BLaER1 treated with 17β-estradiol and CSF1 and Interleukin-3, amounts not matched to agents 10 nM and 100 nM (cell line): Measurements from ENCODE around the gene FXR2.

Experiments used
- H3K27ac ChIP-seq, 11 experiments: shearing (Covaris generic); formaldehyde crosslinking; 2 replicates each; pipeline ENCODE4 v1.8.1; 2022
- H3K27me3 ChIP-seq, 11 experiments: shearing (Covaris generic); formaldehyde crosslinking; 2 replicates each; pipeline ENCODE4 v1.8.1; 2022
- H3K36me3 ChIP-seq, 11 experiments: shearing (Covaris generic); formaldehyde crosslinking; 2 replicates each; pipeline ENCODE4 v1.8.1; 2022
- H3K4me1 ChIP-seq, 10 experiments: shearing (Covaris generic); formaldehyde crosslinking; 2 replicates each; pipeline ENCODE4 v1.8.1; 2022
- H3K4me2 ChIP-seq, 11 experiments: shearing (Covaris generic); formaldehyde crosslinking; 2 replicates each; pipeline ENCODE4 v1.8.1; 2022
- H3K4me3 ChIP-seq, 10 experiments: shearing (Covaris generic); formaldehyde crosslinking; 2 replicates each; pipeline ENCODE4 v1.8.1; 2022
- H3K9ac ChIP-seq, 11 experiments: shearing (Covaris generic); formaldehyde crosslinking; 2 replicates each; pipeline ENCODE4 v1.8.1; 2022
- H3K9me3 ChIP-seq, 11 experiments: shearing (Covaris generic); formaldehyde crosslinking; replicated peaks in 1 of 11; 2 replicates each; pipeline ENCODE4 v1.8.1; 2022
- H4K20me1 ChIP-seq, 11 experiments: shearing (Covaris generic); formaldehyde crosslinking; 2 replicates each; pipeline ENCODE4 v1.8.1; 2022
- Cebpa-rat ChIP-seq, 11 experiments: shearing (Covaris generic); IDR thresholded peaks; 2 replicates each; pipeline ENCODE4 v1.8.1; 2022

FXR2 gene

DNA sequence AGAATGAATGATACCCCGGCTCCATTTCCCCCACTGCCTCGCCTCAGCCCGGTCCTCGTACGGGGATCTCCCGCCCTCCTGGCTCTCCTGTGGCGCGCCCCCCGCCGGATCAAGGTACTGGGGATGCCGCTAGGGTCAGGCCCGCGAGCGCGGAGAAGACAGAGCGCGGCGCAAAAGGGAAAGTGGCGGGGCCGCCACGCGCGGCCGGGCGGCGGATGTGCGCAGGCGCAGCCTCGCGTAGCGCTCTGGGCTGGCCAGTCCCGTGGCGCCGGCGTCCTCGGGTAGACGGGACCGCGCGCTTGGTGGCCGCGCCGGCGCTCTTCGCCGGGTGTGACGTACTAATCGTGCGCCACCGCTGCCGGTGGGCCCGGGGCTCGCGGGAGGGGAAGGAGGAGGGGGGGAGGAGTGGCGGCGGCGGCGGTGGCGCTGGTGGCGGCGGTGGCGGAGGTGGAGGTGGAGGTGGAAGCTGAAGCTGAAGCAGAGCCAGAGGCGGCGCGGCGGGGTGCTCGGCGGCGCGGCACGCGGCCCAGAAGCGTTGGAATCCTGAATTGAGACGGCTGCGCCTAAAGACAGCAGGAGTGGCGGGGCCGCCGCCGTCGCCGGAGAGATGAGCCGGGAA lies 53.0 kb downstream of the FXR2 start, which contains the start of gene SENP3:
SENP3 (plus strand) TSS at position 331 of the 619 bp plus-strand sequence. CDS start 1,158 bp downstream, outside the sequence.
- peak within 1 kb of the TSS; percentile 81 to 98 (median 88) for H3K4me3 ChIP-seq
- no peaks in the 10 kb centered on the region for H3K9me3 ChIP-seq
- peaks cover 45 to 64% (median 55%) of the 10 kb centered on the region in 10 experiments for H3K4me1 ChIP-seq
- H3K27ac ChIP-seq, result peak within 1 kb of the TSS; percentile 83 to 99 (median 97)
- H3K36me3 ChIP-seq, result peaks cover 35 to 66% (median 45%) of the 10 kb centered on the region in 11 experiments
- no peaks in the 10 kb centered on the region for H3K27me3 ChIP-seq
- peak within 1 kb of the TSS; percentile 91 to 100 (median 97) for H3K4me2 ChIP-seq
- H4K20me1 ChIP-seq, result peaks cover 4 to 47% (median 13%) of the 10 kb centered on the region in 11 experiments; a peak in 17 of 22 replicates
- peak within 1 kb of the TSS; percentile 88 to 98 (median 94) for H3K9ac ChIP-seq
- no peak for TF ChIP-seq Cebpa-rat (IDR thresholded peaks at IDR 0.05)

- Histone ChIP-seq H3K9me3 (no peaks in the 10 kb centered on the region), H3K27me3 (no peaks in the 10 kb centered on the region), H3K9ac (peak overlapping the region; percentile 88 to 98 (median 94)), H3K4me1 (peaks cover 51 to 70% (median 61%) of the 10 kb centered on the region in 10 experiments), H3K4me3 (peak overlapping the region; percentile 81 to 98 (median 88)), H4K20me1 (peaks cover 4 to 41% (median 13%) of the 10 kb centered on the region in 11 experiments; a peak in 17 of 22 replicates), H3K36me3 (peaks cover 29 to 60% (median 39%) of the 10 kb centered on the region in 11 experiments), H3K27ac (peak overlapping the region; percentile 76 to 99 (median 97); a peak in 21 of 22 replicates), H3K4me2 (peak overlapping the region; percentile 90 to 100 (median 96))
- TF ChIP-seq Cebpa-rat (IDR thresholded peaks at IDR 0.05), result no peak
Observed at GRCh38 chr17:7561028-7561575, 53.6 kb downstream of the FXR2 start.

GRCh38 chr17:7560172-7561027 lies 54.3 kb downstream of the FXR2 start:
- H3K4me1 ChIP-seq, result peaks cover 53 to 77% (median 66%) of the 10 kb centered on the region in 10 experiments

DNA sequence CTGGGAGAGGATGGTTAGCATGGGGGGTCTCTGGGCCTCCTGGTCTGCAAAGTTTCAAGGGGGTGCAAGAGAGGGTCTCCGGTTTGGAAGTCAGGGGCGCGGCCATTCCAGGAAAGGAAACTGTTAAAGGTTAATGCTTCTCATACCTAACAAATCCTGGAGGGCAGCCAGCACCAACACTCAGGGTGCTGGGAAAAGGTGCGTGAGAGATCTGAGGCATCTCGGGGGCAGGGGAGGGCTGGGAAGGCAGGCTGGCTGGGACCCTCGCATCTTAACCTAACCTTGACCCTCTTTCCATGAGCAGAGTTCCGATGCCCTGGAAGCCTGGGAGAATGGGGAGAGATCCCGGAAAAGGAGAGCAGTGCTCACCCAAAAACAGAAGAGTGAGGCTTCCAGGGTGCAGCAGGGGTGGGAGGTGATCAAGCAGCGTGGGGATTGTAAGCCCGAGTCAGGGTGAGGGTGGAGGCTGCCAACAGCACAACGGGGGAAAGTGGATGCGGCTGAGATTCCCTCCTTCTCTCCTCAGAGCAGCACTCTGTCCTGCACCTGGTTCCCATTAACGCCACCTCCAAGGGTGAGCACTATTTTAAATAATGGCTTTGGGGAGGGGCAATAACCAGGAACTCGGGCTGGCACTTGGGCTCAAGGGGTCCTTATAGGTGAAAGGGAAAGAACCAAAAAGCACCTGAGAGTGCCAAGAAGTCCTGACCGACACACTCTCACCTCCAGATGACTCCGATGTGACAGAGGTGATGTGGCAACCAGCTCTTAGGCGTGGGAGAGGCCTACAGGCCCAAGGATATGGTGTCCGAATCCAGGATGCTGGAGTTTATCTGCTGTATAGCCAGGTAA lies 55.2 kb downstream of the FXR2 start:
- Histone ChIP-seq H3K4me2 (peak overlapping the region; percentile 90 to 100 (median 96)), H3K27ac (peak overlapping the region; percentile 85 to 99 (median 97)), H3K4me3 (peak overlapping the region; percentile 52 to 98 (median 86)), H3K9ac (peak overlapping the region; percentile 88 to 98 (median 94)), H3K4me1 (peaks cover 53 to 85% (median 69%) of the 10 kb centered on the region in 10 experiments), H4K20me1 (peaks cover 3 to 26% (median 8%) of the 10 kb centered on the region in 11 experiments; a peak in 16 of 22 replicates), H3K36me3 (peaks cover 14 to 44% (median 23%) of the 10 kb centered on the region in 11 experiments), H3K9me3 (no peaks in the 10 kb centered on the region), H3K27me3 (no peaks in the 10 kb centered on the region)
- TF ChIP-seq Cebpa-rat (IDR thresholded peaks at IDR 0.05), result no peak

More at GRCh38 chr17:7560172-7561027, 54.3 kb downstream of the FXR2 start:
- Histone ChIP-seq H3K9ac (peak overlapping the region; percentile 88 to 98 (median 94)), H3K36me3 (peaks cover 22 to 53% (median 32%) of the 10 kb centered on the region in 11 experiments), H3K4me2 (peak overlapping the region; percentile 90 to 100 (median 96)), H3K27me3 (no peaks in the 10 kb centered on the region), H3K9me3 (no peaks in the 10 kb centered on the region), H3K4me3 (peak overlapping the region; percentile 81 to 98 (median 88)), H4K20me1 (peaks cover 4 to 34% (median 13%) of the 10 kb centered on the region in 11 experiments; a peak in 17 of 22 replicates), H3K27ac (peak overlapping the region; percentile 85 to 99 (median 97); a peak in 21 of 22 replicates)
- TF ChIP-seq Cebpa-rat (IDR thresholded peaks at IDR 0.05), result no peak

- peak in 10 of 11 experiments; percentile 28 to 86 (median 82); a peak in 17 of 22 replicates for TF ChIP-seq Cebpa-rat (IDR thresholded peaks at IDR 0.05)
- H3K27ac ChIP-seq, result peak within 1 kb of the TSS; percentile 85 to 99 (median 97)
- peaks cover 0 to 18% (median 5%) of the 10 kb centered on the region in 11 experiments; a peak in 10 of 22 replicates for H4K20me1 ChIP-seq
- peak within 1 kb of the TSS; percentile 90 to 100 (median 96) for H3K4me2 ChIP-seq
- no peaks in the 10 kb centered on the region for H3K9me3 ChIP-seq
- no peaks in the 10 kb centered on the region for H3K27me3 ChIP-seq
- H3K4me1 ChIP-seq, result peaks cover 58 to 85% (median 68%) of the 10 kb centered on the region in 10 experiments
- H3K36me3 ChIP-seq, result peaks cover 5 to 36% (median 15%) of the 10 kb centered on the region in 11 experiments; a peak in 20 of 22 replicates
- H3K9ac ChIP-seq, result peak within 1 kb of the TSS; percentile 88 to 98 (median 94)
- H3K4me3 ChIP-seq, result peak within 1 kb of the TSS; percentile 52 to 98 (median 86)
Observed at GRCh38 chr17:7558544-7559319, 56.0 kb downstream of the FXR2 start, which contains the start of gene TNFSF13. TNFSF13 (plus strand) TSS chr17:7558750; CDS start chr17:7559040, 290 bp downstream.

DNA sequence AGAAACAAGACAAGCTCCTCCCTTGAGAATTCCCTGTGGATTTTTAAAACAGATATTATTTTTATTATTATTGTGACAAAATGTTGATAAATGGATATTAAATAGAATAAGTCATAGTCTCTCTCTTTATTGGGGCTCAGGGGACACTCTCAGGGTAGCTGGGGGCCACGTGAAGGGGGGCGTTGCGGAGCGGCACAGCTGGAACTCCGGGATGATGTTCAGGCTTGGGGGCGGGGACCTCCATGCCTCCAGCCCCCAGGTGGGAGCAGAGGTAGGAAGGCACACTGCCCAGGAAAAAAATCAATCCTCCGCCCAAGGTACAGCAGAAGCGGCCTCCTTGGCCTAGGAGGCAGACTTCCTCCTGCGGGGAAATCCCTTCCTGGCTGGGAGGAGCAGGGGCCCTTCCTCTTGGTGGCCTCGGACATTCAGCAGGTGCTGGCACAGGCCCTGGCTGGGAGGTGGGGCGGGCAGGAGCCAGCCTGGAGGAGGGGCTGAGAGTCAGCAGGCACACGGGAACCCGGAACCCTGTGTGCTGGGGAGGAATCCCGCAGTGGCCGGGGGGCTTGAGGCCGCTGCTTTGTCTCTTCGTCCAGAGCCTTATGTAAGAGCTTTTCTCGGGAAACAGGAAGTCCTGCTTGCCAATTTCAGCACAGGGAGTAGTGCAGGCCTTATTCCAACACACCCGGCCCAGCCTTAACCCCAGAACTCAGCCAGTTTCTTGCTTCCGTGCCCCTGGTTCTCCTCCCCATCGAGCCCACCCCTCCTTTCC lies 56.7 kb downstream of the FXR2 start:
- H3K4me1 ChIP-seq, result peaks cover 59 to 85% (median 69%) of the 10 kb centered on the region in 10 experiments
- peak overlapping the region; percentile 90 to 100 (median 96) for H3K4me2 ChIP-seq
- H3K27me3 ChIP-seq, result no peaks in the 10 kb centered on the region
- H3K27ac ChIP-seq, result peak overlapping the region; percentile 85 to 99 (median 97)
- H3K9ac ChIP-seq, result peak overlapping the region; percentile 88 to 98 (median 94)
- no peak for TF ChIP-seq Cebpa-rat (IDR thresholded peaks at IDR 0.05)
- peak overlapping the region; percentile 52 to 98 (median 86) for H3K4me3 ChIP-seq
- peaks cover 0 to 10% (median 4%) of the 10 kb centered on the region in 11 experiments; a peak in 7 of 22 replicates for H4K20me1 ChIP-seq
- no peaks in the 10 kb centered on the region for H3K9me3 ChIP-seq
- peaks cover 0 to 28% (median 8%) of the 10 kb centered on the region in 11 experiments; a peak in 14 of 22 replicates for H3K36me3 ChIP-seq
